ENCODE results near the gene ALG5. TPM values are rescaled to one million over a fixed set of nuclear protein-coding genes. Genes with fewer than 3 reads are reported as not detected.

The ALG5 gene
- total RNA-seq, 1 donor from 2014 or later: 30.6 TPM

DNA sequence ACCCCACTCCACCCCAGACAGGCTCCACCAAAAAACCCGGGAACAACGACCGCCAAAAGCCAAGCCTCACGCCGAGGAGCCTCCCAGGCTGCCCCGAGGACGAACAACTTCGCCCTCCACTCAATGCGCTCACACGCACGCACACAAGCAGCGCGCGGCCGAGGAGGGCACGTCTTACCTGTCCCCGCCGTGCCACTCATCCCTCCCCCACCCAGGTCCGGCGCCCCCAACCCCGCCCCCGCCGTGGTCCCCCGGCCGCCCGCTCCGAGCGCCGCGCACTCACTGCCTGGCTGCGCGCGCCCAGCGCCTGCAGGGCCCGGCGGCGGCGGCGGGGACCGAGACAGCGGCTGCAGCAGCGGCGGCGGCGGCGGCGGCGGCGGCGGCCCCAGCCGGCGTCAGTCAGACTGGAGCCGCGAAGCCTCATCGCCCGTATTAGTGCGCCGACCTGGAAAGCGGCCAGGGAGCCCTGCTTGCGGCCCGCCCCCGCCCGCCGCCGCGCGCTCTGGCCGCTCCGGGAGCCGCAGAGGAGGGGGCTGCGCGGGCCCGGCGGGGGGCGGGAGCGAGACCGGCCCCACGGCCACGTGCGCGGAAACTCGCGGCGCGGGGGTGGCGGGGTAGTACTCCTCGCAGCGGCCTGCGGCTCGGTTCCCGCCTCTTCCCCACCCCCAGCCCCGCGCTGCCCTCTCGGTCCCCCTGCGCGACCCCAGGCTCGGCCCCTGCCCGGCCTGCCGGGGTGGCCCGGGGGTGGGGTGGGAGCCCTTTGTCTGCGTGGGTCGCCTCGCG lies 79.1 kb downstream of the ALG5 start, which contains the start of gene SMAD9:
Gene SMAD9, minus strand, starts transcription at position 406 of the 783 bp plus-strand sequence. CDS start 40,549 bp downstream, outside the sequence.
- no peaks in the 10 kb centered on the region for H3K9me3 ChIP-seq
- DNase-seq (peak; percentile 85), ATAC-seq (peak; percentile 79 to 83)
- H3K27me3 ChIP-seq (ENCODE audit: low read depth): peaks cover 5% of the 10 kb centered on the region
- H3K4me1 ChIP-seq: peaks cover 7% of the 10 kb centered on the region
- peak within 1 kb of the TSS; percentile 62 for H3K4me3 ChIP-seq
- TF ChIP-seq, protein P1, sequence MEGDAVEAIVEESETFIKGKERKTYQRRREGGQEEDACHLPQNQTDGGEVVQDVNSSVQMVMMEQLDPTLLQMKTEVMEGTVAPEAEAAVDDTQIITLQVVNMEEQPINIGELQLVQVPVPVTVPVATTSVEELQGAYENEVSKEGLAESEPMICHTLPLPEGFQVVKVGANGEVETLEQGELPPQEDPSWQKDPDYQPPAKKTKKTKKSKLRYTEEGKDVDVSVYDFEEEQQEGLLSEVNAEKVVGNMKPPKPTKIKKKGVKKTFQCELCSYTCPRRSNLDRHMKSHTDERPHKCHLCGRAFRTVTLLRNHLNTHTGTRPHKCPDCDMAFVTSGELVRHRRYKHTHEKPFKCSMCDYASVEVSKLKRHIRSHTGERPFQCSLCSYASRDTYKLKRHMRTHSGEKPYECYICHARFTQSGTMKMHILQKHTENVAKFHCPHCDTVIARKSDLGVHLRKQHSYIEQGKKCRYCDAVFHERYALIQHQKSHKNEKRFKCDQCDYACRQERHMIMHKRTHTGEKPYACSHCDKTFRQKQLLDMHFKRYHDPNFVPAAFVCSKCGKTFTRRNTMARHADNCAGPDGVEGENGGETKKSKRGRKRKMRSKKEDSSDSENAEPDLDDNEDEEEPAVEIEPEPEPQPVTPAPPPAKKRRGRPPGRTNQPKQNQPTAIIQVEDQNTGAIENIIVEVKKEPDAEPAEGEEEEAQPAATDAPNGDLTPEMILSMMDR (IDR thresholded peaks at IDR 0.05): no peak
- no peaks in the 10 kb centered on the region for H3K36me3 ChIP-seq
- H3K27ac ChIP-seq: peak within 1 kb of the TSS; percentile 72
- intact Hi-C loops (cut with DNase I): no loop called here

DNA sequence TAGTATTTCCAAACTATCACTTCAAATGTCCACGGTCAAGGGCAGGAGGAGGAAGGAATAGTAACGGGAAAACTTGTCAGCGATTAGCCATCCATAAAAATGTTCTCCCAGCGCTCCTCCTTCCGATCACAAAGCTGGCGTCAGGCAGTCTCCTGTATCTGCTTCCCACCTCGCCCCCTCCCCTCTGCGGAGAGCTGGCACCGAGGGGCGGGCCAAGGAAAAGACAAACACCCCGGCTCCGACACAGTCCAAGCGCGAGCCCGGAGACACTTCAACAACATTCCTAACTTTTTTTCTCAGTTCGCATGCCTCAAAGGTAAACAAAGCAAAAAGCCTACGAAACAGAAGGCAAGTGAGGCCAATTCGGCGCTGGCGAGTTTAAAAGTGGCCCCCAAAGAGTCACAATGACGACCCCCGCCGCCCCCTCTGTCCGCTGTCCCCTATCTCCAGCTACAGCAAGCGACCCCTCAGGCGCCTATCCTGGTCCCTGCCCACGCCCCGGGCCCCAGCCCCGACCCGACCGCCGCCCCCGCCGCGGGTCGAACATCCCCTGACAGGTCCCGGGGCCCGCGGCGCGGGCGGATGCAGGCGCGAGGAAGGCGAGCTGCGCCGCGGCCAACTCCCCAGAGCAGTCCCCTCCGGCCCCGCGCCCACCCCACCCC lies 79.8 kb downstream of the ALG5 start:
- intact Hi-C loops (cut with DNase I): no loop called here

DNA sequence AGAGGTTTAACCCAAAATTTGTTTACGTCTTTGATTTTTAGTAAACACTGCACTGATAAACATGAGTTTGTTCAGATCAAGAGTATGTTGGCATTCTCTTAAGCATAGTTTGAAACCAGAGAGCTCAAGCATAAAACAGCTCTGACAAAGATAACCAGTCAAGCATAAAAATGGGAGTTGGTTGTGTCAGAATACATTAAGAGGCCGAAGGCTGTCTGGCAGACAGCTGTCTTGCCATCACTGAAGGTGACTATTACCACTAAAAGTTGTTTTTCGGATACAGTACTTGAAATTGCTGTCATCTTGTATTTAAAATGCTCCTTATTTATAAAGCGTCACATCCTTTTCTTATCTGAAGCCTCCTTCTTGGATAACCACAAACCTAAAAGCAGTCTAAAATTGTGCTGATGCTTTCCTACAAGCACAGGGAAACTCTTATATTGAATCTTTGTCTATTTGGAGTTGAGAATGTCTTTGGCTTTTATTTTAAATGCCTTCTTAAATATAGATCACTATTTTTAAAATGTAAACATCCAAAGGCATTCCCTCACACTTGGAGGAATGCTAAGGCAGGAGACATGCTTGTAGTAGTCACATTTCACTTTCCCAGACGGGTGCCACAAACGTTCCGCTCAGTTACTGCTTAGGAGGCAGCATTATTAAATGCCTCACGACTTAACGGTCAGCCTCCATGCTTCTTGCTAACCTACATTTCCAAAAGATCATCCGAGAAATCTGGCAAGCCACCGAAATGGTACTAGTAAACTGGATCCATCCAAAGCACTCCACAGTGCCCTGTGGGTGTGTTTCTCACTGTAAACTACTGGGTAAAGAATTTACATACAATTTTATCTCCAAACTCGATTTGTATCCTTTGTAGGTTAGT lies 80.7 kb downstream of the ALG5 start:
- ATAC-seq: peak in 1 of 2 donors; percentile 17

More for the DNA sequence above, 79.8 kb downstream of the ALG5 start:
- peak; percentile 67 for DNase-seq
- Histone ChIP-seq H3K9me3 (no peaks in the 10 kb centered on the region), H3K4me1 (peaks cover 7% of the 10 kb centered on the region), H3K4me3 (peak overlapping the region; percentile 62), H3K27me3 (ENCODE audit: low read depth) (peaks cover 5% of the 10 kb centered on the region), H3K36me3 (no peaks in the 10 kb centered on the region), H3K27ac (peak overlapping the region; percentile 72)
- ATAC-seq: peak; percentile 82 to 83
- TF ChIP-seq, protein P1 (IDR thresholded peaks at IDR 0.05): no peak

DNA sequence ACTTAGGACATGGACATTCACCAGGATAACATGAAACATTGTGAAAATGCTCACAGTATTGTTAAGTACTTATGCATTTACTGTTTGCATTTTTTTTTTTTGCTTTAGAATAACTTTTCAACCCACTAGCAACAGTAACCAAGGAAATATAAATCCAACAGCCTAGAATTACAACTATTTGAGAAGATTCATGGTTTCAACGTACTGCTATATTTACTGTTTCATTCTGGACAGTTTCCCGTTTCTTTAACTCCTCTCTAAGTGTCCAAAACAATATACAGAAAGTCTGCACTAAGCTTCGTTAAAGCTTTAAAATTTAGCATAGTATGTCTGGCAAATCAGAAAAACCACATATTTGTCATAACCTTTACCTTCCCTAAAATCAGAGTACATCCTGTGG lies 81.8 kb downstream of the ALG5 start:
- intact Hi-C loops (cut with DNase I): no loop called here
- Histone ChIP-seq H3K36me3 (no peaks in the 10 kb centered on the region), H3K9me3 (no peaks in the 10 kb centered on the region), H3K27me3 (ENCODE audit: low read depth) (peaks cover 5% of the 10 kb centered on the region), H3K4me3 (no peak overlapping the region), H3K27ac (no peak overlapping the region), H3K4me1 (peaks cover 7% of the 10 kb centered on the region)
- ATAC-seq: no peak
- DNase-seq: no peak
- TF ChIP-seq, protein P1 (IDR thresholded peaks at IDR 0.05): no peak

More for the DNA sequence above, 80.7 kb downstream of the ALG5 start:
- peaks cover 7% of the 10 kb centered on the region for H3K4me1 ChIP-seq
- intact Hi-C loops (cut with DNase I): no loop called here
- H3K9me3 ChIP-seq: no peaks in the 10 kb centered on the region
- H3K27me3 ChIP-seq (ENCODE audit: low read depth): peaks cover 5% of the 10 kb centered on the region
- TF ChIP-seq, protein P1 (IDR thresholded peaks at IDR 0.05): no peak
- peak overlapping the region; percentile 72 for H3K27ac ChIP-seq
- peak overlapping the region; percentile 62 for H3K4me3 ChIP-seq
- no peak for DNase-seq
- H3K36me3 ChIP-seq: no peaks in the 10 kb centered on the region
